HG03039 (cell line): ENCODE data around the gene L3HYPDH.

Experiments
- ATAC-seq: cut with Tn5 transposase; IDR thresholded peaks from one replicate; pipeline ENCODE4 v1.9.1; 2021; ENCODE audit warnings: mild to moderate bottlenecking, moderate library complexity; ENCODE audit not compliant: unreplicated experiment

L3HYPDH gene

GRCh38 chr14:59483819-59484638 lies at the start of gene L3HYPDH, which contains the start of gene JKAMP:
Gene L3HYPDH, minus strand, starts transcription at chr14:59484408. Its CDS starts 92 bp downstream, at chr14:59484316.
Gene JKAMP, plus strand, starts transcription at chr14:59484517. Its CDS starts 73 bp downstream, at chr14:59484590.
- peak; percentile 93 for ATAC-seq

DNA sequence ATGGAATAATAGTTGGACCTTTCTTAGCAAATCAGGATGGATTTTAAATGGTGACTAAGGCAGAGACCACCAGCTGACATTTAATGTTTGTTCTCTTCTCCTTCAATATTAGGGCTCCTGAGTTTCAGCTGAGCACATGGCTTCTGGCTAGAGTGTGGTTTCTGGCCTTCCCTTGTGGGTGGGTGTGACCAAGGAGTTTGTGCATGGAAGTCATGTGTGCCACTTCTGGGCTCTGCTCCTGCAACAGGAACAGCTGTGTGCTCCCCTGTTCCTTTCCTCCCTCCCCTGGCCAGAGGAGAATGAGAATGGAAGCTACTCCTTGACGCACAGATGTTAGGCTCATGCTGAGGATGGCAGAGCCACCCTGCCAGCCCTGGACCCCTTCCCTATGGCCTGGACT lies 48.2 kb upstream of the L3HYPDH start:
- no peak for ATAC-seq

DNA sequence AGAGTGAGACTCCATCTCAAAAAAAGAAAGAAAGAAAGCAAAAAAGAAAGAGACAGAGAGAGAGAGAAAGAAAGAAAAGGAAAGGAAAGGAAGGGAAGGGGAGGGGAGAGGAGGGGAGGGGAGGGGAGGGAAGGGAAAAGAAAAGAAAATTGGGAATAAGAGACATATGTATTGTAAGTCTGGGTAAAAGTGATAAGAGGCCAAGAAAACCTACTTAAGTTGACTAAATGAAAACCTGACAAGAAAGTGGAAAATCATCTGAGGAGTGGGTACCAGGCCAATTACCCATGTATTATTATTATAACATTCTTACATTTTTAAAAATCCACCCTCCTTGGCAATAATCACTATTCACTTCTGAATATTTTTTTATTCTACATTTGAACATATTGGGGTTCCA lies 46.1 kb upstream of the L3HYPDH start:
- no peak for ATAC-seq

- ATAC-seq, result no peak
Observed at GRCh38 chr14:59529189-59529588, 45.0 kb upstream of the L3HYPDH start.

DNA sequence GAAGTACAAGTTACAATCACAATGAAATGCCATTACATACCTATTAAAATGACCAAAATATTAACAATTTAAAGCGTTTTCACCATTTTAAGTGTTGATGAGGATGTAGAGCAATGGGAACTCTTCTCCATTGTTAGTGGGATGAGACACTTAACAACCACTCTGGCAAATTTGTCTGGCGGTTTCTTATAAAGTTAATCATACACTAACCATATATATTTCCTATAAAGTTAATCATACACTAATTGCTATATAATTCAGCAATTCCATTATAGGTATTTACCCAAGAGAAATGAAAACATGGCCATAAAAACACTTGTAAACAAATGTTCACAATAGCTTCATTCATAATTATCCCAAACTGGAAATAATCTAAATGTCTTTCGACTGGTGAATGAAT lies 36.0 kb upstream of the L3HYPDH start:
- no peak for ATAC-seq

DNA sequence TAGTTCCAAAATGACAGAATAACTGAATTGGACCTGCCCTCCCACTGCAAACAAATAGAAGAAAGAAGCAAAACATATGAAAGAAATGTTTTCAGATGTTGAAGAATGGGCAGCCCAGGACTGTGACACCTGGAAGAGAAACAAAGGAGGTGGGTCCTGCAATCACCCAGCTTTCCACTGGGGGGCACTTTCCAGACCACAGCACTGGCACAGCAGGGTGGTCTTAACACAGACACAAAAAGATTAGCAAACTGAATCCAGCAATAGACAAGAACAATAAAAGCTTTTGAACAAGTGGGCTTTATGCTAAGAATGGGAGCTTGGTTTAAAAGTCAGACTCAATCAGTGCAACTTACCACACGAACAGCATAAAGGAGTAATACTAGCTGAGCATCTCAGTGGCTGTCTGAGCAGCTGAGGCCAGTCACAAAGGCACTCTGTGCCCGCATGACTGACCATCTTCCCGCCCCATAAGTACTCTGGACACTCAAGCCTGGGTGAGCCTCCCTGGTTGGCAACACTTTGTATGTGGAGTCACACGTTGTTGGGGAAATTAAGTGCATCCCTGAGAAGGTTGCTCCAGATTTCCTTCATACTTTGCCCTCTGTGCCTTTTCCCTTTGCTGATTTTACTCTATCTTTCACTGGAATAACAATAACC lies 27.8 kb upstream of the L3HYPDH start:
- no peak for ATAC-seq

DNA sequence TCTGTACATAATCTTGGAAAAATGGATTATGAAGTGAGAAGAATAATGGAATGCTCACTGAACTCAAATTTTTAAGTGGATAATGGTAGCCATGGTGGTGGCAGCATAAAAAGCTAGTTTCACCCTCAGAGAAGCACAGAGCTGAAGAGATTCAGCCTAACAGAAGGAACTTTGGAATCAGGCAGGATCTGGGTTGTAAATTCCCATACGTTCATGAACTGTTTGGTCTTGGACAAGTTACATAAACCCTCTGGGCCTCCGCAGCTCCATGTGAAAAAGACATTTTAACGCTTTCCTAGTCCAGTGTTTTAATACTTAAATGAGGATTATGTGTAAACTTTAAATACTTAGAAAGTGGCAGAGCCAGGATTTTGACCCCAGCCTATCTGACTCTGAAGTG lies 26.8 kb upstream of the L3HYPDH start:
- ATAC-seq, result no peak

- no peak for ATAC-seq
Observed at GRCh38 chr14:59510001-59510400, 25.8 kb upstream of the L3HYPDH start.

DNA sequence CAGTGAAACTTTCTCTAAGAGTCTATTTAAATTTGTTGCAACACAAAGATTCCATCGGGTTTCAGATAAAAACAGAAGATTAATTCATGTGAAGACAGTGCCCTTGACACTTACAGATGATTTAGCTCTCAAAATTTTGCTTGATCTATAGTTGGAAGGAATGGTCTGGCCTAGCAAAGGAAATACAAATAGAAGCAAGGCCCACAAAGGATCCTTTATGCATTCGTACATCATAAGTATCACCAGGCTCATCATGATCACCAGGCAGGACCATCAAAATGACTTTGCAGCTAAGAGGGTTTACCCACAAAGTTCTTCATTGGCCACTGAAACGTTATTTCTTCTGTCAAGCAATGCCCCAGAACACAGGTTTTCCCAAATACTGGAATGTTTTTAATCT lies 24.9 kb upstream of the L3HYPDH start:
- no peak for ATAC-seq

DNA sequence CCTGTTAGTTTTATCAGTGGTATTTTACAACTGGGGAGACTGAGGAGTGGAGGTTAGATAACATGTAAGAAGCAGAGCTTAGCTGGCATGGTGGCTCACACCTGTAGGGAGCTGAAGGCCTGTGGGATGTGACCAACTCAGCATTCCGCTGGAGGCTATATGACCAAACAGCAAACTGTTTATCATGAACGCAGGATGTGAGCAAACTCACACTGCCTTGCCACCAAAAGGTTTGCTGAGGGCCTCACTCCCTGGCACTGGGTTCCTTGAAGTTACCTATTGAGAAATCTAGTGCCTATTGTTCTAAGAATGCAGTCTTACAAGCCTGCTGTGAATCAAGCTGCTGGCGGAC lies 23.5 kb upstream of the L3HYPDH start:
- ATAC-seq, result no peak

- ATAC-seq, result peak; percentile 85
Observed at GRCh38 chr14:59507063-59507751, 23.0 kb upstream of the L3HYPDH start.

GRCh38 chr14:59503256-59503655 lies 19.0 kb upstream of the L3HYPDH start:
- no peak for ATAC-seq

GRCh38 chr14:59500732-59501131 lies 16.5 kb upstream of the L3HYPDH start:
- no peak for ATAC-seq

DNA sequence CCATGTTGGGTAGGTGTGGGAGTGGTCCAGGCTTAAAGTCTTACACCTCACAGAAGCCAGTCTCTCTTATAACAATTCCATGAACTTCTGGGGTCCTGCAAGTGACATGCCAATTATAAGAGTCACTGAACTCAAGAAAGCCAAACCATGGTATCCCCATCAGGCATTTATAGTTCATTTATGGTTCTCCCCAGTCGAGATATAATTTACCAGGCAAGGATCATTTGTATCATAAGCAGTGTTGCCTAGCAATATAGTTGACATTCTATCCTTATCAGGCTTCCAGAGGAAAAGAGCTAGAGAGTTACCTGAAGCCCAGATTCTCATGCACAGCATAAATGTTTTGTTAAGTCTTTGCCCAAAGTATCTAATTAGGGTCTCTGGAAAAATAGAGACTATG lies 8.2 kb upstream of the L3HYPDH start:
- ATAC-seq, result no peak

DNA sequence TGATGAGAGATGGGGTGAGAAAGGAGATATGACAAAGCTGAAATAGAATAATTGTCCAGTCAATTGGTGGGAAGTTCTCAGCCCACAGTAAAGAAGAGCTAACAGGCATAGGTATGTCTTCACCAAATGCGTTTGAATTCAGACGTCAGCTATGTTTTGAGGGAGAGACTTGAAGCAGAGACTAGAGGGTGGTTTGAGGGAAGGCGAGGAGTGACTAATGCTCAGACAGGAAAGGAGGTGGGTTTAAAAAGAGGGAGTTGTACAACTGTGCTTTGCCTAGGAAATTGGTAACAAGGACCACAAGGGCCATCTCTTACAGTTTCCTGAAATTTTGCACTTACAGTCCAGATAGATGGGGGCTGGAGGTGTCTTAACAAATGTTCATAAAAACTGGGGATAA lies 6.5 kb upstream of the L3HYPDH start:
- no peak for ATAC-seq

DNA sequence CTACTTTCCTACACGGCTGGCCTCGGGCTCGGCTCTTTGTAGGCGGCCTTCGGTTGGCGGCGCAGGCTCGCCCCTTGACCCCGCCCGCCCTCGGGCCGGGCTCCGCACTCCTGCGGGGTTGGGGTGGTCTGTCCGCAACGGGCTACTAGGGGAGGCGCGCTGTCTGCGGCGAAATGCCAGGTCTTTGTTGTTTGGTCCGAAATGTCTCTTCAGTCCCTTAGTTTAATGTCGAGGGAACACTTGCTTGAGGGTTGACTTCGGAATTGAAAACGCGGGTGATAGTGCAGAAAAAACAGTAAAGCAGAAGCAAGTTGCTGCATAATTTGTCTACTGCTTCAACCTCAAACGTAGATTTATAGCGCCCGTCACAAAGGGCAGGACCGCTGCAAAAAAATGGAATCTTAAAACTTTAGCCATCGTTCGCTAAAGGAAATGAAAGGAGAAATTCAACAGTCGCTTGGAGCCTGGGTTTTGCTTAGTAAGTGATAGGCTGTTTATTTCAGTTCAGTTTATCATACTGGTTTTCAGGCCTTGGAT lies 499 bp upstream of the L3HYPDH start:
- ATAC-seq, result peak; percentile 40

- ATAC-seq, result no peak
Observed at GRCh38 chr14:59483363-59483762, 845 bp downstream of the L3HYPDH start.

GRCh38 chr14:59482541-59483331 lies 1.5 kb downstream of the L3HYPDH start:
- ATAC-seq, result no peak

DNA sequence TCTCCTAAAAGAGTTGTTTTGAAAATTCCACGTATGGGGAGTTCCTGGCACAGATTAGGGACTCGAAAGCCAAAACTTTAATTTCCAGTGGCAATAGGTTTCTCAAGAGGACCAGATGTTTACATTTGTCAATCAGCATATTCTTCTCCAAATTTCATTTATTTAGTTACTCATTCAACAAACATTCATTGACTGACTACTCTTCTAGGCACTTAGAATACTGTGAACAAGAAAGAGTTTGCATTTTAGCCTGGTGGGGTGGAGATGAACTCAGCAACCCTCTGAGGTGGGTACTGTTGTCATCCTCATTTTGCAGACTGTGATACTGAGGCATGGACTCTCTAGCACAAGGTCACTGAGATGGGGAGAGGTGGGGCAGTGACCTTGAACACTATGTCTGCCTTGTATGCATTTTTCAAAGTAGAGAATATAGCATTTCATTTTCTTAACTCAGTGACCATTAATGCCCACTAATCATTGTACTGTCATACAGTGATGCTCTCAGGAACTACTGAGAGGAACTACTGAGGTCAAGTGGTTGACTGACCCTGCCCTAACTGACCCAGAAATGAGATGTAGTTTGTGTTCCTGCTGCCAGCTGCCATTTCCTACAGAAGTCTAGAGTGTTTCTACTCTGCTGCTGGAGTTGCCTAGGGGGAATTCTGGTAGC lies 2.2 kb downstream of the L3HYPDH start:
- no peak for ATAC-seq

DNA sequence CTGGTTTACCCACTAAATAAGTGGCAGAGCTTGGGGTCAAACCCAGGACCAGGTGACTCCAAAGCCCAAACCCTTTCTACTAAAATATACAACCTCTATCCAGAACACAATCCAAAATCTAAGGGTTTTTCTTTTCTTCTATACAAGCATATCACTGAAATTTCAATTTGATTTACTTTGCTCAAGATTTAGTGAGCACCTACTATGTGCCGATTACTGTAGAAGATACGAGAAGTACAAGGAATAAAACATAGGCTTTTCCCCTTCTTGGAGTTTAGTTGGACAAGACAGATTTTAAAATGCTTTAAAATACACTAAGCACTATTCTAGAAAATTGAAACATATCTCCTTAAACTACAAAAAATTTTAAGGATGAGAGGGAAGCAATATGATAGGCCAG lies 2.8 kb downstream of the L3HYPDH start:
- ATAC-seq, result no peak
